HG02938 (cell line): ENCODE data around the gene MYL3.
"Not testable (repeated sequence)": the region's sequence is repeated elsewhere in the genome, so short reads cannot be mapped to it uniquely, and the experiment has no call there.

Experiments
- ATAC-seq: cut with Tn5 transposase; IDR thresholded peaks from one replicate; pipeline ENCODE4 v1.9.1; 2021; ENCODE audit warnings: mild to moderate bottlenecking, moderate library complexity; ENCODE audit not compliant: unreplicated experiment

MYL3 gene

DNA sequence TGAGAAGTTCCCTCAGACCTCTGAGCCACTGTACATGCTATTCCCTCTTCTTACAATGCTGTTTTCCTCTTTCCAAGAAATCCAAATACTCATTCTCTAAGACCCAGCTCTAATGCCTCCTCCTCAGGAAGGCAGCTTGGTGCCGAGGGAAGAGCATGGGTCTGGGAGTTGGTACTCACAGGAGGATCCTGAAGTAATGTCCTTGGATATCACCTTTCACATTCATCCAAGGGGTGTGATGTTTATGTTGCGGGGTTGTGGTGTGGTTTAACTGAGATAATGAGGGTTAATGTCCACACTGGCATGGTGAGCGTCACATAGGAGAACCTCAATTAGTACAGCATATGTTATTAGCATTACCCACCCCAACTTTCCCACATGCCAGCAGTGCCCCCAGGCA is 31.9 kb downstream of the MYL3 start:
- no peak for ATAC-seq

DNA sequence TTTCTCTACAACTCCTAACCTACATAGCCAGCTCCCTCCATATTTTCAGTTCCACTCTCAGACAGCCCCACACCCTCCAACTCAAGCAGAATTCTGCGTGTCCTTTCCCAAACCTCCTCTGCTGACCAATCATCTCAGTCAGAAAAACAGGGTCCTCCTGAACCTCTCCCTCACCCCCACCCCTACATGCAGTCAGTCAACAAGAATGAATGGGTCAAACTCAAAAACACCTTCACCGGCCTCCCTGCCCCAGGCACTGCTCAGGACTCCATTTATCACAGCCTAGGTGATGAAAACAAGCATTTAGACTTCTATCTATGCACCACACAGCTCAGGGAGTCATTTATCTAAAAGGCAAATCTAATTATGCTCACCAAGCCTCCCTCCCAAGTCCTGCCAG is 32.4 kb downstream of the MYL3 start:
- ATAC-seq: no peak

DNA sequence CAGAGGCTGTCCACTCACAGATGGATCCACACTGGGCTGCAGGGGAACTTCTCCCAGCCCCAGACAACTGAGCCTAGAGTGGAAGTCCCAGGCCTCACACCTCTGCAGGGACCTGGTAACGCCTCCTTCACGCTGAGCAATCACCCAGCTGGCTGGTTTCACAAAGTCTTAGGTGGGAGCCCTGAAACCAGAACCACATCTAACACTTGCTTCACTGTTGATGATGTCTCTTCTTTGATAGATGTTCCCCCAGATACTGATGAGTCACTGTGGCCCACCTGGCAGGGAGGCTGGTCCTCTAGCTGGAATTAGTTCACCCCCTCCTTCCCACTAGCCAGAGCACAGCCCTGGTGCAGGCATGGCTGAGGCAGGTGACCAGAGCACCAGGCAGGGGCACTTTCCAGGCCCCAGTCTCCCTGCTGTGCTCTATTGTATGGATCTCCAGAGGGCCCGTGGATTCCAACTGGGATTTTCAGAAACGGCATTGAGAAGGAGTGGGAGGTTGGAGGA is 33.5 kb downstream of the MYL3 start:
- ATAC-seq: peak; percentile 89

DNA sequence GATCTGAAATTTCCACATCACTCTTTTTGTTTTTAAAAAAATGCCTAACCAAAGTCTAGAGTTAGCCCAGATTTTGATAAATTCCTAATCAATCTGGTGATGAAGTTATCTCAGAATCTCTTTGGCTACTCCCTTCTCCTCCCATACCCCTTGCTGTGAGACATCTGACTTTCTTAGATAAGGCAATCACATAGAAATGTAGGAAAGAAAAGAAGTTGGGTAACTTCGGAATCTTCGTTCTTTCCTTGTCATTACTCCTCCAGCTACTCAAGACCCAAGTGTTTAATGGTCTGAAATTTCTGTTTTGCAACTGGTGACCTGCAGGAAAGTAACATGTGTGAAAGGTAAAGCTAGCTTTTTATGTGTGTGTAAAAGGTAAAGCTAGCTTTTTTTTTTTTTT is 37.8 kb downstream of the MYL3 start:
- ATAC-seq: no peak

DNA sequence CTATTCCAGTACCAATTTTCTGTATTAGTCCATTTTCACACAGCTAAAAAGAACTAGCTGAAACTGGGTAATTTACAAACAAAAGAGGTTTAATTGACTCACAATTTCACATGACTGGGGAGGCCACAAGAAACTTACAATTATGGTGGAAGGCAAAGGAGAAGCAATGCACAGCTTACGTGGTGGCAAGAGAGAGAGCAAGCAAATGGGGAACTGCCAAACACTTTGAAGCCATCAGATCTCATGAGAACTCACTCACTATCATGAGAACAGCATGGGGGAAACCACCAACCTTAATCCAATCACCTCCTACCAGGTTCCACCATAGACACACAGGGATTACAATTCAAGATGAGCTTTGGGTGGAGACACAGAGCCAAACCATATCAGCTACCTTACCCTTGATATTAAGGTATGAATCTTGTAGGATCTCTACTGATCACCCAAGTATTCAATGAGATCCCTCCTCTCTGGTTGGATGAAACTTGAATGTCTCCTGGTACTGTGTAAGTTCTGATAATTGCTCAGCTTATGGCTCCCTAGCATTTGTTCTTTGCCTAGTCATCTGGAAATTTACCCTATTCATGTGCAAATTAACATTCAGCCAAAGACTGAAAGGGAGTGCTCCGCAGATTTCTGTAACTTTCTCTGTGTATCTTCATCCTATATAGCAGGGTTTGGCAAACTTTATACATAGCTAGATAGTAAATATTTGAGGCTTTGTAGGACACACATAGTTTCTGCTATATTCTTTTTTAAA is 38.9 kb downstream of the MYL3 start:
- no peak for ATAC-seq

DNA sequence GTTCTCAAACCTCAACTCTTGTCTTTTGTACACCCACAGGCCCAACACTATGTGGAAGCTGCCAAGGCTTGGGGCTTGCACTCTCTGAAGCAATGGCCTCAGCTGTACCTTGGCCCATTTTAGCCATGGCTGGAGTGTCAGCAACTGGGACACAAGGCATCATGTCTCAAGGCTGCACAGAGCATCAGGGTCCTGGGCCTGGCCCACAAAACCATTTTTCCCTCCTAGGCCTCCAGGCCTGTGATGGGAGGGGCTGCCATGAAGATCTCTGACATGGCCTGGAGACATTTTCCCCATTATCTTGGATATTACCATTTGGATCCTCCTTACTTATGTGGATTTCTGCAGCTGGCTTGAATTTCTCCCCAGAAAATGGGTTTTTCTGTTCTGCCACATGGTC is 39.9 kb downstream of the MYL3 start:
- ATAC-seq: not testable (repeated sequence)

DNA sequence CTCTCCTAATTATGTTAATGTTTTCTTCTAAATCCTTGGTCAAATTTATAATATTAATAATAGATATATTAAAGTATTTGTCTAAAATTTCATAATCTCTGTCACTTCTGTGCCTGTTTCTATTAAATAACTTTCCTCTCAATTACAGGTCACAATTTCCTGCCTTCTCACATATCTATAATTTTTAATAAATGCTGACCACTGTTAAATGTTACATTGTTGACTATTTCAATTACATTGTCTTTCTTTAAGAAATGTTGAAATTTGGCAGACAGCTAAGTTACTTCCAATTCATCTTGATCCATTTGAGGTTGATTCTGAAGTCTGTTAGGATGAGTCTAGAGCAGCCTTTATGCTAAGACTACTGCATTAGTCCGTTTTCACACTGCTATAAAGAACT is 41.7 kb downstream of the MYL3 start:
- ATAC-seq: no peak

DNA sequence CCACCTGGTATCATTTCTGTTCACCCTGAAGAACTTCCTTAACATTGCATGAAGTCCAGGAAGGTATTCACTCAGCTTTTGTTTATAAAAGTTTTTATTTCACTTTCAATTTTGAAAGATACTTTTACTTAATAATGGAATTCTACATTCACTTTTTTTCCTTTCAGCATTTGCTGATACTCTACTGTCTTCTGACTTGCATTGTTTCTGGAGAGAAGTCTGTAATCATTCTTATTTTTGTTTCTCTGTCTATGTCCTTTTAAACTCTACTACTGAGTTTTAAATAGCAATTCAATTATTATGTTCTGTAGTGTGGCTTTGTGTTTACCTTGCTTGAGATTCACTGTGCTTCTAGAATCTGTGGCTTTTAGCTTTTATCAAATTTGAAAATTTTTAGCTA is 42.4 kb downstream of the MYL3 start:
- no peak for ATAC-seq

DNA sequence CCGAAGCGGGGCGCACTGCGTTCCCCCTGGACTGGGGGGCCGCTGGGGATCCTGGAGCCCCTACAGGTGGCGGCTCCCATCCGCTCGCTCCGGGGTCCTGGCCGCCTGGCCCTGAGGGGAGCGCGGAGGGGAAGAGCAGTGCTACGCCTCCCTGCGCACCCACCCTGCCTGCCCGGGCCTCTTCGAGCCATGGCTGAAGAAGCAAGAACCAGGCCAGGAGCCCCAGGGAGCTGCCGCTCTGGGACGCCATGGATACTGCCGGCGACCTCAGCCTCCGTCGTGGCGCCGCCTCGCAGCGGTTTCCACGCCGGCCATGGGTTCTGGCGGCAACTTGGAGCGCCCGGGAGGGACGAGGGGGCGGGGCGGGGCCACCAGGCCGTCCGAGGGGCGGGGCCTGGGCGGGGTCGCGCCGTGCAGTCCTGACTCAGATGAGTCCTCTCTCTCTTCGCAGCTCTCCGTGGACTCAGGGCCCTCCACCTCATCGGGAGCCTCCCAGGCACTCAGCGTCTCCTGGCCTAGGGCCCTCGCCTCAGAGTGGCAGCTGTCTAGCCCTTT is 50.9 kb downstream of the MYL3 start:
- no peak for ATAC-seq

DNA sequence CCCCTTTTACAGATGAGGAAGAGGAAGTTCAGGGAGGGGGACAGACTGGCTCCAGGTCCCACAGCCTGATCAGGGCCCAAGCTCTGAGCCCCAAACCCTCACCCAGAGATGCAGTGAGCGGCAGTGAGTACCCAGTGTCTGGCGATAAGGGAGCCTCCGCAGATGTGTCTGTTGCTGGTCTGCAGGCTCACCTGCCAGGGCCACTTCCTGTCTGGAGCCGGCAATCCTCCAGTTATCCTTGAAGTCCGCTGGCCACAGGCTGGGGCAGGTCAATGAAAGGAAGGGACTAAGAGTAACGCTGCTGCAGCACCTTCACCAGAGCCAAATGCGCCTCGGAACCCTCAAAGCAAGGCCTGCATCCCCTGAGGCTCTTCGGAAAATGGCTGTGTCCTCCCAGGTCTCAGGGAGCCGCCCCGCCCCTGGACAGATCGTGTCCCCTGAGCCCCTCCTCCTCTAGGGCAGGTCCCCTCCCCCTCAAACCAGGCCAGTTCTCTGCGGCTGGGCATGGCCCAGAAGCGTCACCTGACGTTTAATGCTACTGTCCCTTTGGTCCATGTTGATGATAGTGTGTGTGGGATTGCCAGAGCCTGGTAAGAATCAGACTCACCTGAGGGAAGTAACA is 51.5 kb downstream of the MYL3 start:
- ATAC-seq: no peak

DNA sequence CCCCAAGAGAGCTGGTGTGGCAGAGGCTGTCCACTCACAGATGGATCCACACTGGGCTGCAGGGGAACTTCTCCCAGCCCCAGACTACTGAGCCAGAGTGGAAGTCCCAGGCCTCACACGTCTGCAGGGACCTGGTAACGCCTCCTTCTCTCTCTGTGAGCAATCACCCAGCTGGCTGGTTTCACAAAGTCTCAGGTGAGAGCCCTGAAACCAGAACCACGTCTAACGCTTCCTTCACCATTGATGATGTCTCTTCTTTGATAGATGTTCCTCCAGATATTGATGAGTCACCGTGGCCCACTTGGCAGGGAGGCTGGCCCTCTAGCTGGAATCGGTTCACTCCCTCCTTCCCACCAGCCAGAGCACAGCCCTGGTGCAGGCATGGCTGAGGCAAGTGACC is 54.5 kb downstream of the MYL3 start:
- ATAC-seq: not testable (repeated sequence)
